Natural killer cell (primary cell): ENCODE data around the gene C1orf198. TPM values are rescaled to one million over a fixed set of nuclear protein-coding genes. Genes with fewer than 3 reads are reported as not detected.

Experiments
- ATAC-seq, 3 donors: fragments of 150-1000 bp in 2 of 3; fragments of 200-7000 bp in 1 of 3; cut with Tn5 transposase; 1 replicate in 1 of 3; 2 replicates in 2 of 3; pipeline ENCODE4 v1.10.0; 2021; ENCODE audit warnings: mild to moderate bottlenecking in 2 of 3, moderate library complexity in 2 of 3
- DNase-seq, 2 donors: peaks; one replicate each; pipeline versions ENCODE4 v3.0.0 to v3.0.0-alpha.2; 2013 to 2021; ENCODE audit warnings: mixed read lengths in 1 of 2
- H3K27ac ChIP-seq: one replicate; pipeline ENCODE4 v1.5.1; 2013; ENCODE audit warnings: mild to moderate bottlenecking, low read length
- H3K27me3 ChIP-seq: one replicate; pipeline ENCODE4 v1.6.1; 2013; ENCODE audit warnings: low read length; ENCODE audit not compliant: control insufficient read depth, insufficient read depth
- H3K36me3 ChIP-seq: one replicate; pipeline ENCODE4 v1.6.1; 2013; ENCODE audit warnings: low read length; ENCODE audit not compliant: control insufficient read depth, insufficient read depth
- H3K4me1 ChIP-seq: one replicate; pipeline ENCODE4 v1.6.1; 2013; ENCODE audit warnings: low read length; ENCODE audit not compliant: control insufficient read depth, insufficient read depth
- H3K4me3 ChIP-seq: one replicate; pipeline ENCODE4 v1.5.1; 2013; ENCODE audit warnings: low read length
- H3K9me3 ChIP-seq: one replicate; pipeline ENCODE4 v1.6.1; 2013; ENCODE audit warnings: low read length; ENCODE audit not compliant: control insufficient read depth, insufficient read depth
- H3K27ac Mint-ChIP-seq, 2 donors: one replicate each; pipeline ENCODE4 v1.8.0; 2022; ENCODE audit warnings: mild to moderate bottlenecking in 2 of 2, mixed read lengths in 2 of 2, moderate library complexity in 1 of 2
- H3K27me3 Mint-ChIP-seq, 2 donors: one replicate each; pipeline ENCODE4 v1.8.0; 2022; ENCODE audit warnings: low read depth in 2 of 2, mixed read lengths in 2 of 2
- H3K36me3 Mint-ChIP-seq: one replicate; pipeline ENCODE4 v1.8.0; 2022; ENCODE audit warnings: mixed read lengths
- H3K4me1 Mint-ChIP-seq, 2 donors: one replicate each; pipeline ENCODE4 v1.8.0; 2022; ENCODE audit warnings: mixed read lengths in 2 of 2
- H3K4me3 Mint-ChIP-seq: one replicate; pipeline ENCODE4 v1.8.0; 2022; ENCODE audit warnings: mild to moderate bottlenecking, moderate library complexity, mixed read lengths
- H3K9me3 Mint-ChIP-seq, 2 donors: one replicate each; pipeline ENCODE4 v1.8.0; 2022; ENCODE audit warnings: mixed read lengths in 2 of 2
- CTCF ChIP-seq: fragments of 200-600 bp; IDR thresholded peaks from one replicate; pipeline ENCODE4 v1.8.0; 2022; ENCODE audit warnings: antibody characterized with exemption
- WGBS: methylation state at CpG from one replicate; pipeline ENCODE4 v1.1.7; 2013; ENCODE audit warnings: missing lambda C conversion rate; ENCODE audit not compliant: insufficient coverage; 5-methylcytosine and 5-hydroxymethylcytosine counted together
- intact Hi-C: fragments of 100-400 bp; cut with micrococcal nuclease; formaldehyde crosslinking; loops from one replicate; pipeline ENCODE4 v1.14.2; 2022
- total RNA-seq, 4 donors: library from RNA; stranded (reverse); fragments of 120-200 nt in 1 of 4; gene quantifications; one replicate each; pipeline versions ENCODE4 v1.2.3 to v1.2.4, GENCODE V29; 2013 to 2022

The C1orf198 gene
- total RNA-seq, 3 donors from 2014 or later (not counting 1 experiment from before 2014, with no cell fraction given) = 2.4 to 3.2 (median 3.1) TPM

GRCh38 chr1:230902349-230902923 lies 34.1 kb upstream of the C1orf198 start:
- H3K4me1 ChIP-seq = peaks cover 3% of the 10 kb centered on the region
- TF ChIP-seq CTCF = no peak
- no peak overlapping the region for H3K27ac ChIP-seq
- Mint-ChIP-seq H3K4me3 (no peak overlapping the region), H3K4me1 (peaks cover 8 to 9% of the 10 kb centered on the region in 2 donors), H3K27me3 (no peaks in the 10 kb centered on the region), H3K36me3 (peaks cover 23% of the 10 kb centered on the region), H3K9me3 (no peaks in the 10 kb centered on the region), H3K27ac (peak overlapping the region in 1 of 2 donors; percentile 27)
- peaks cover 34% of the 10 kb centered on the region for H3K36me3 ChIP-seq
- H3K27me3 ChIP-seq = no peaks in the 10 kb centered on the region
- H3K4me3 ChIP-seq = no peak overlapping the region
- ATAC-seq (peak in 1 of 3 donors; percentile 5), DNase-seq (no peak)
- H3K9me3 ChIP-seq = no peaks in the 10 kb centered on the region
- 98% methylated on average over 22 of the region's 22 CpGs for WGBS
- intact Hi-C loops = no loop called here

GRCh38 chr1:230901671-230902070 lies 33.4 kb upstream of the C1orf198 start:
- H3K36me3 ChIP-seq = peaks cover 28% of the 10 kb centered on the region
- ATAC-seq (no peak), DNase-seq (no peak)
- no peak for TF ChIP-seq CTCF
- H3K27me3 Mint-ChIP-seq = no peaks in the 10 kb centered on the region
- H3K4me3 Mint-ChIP-seq = no peak overlapping the region
- no peak overlapping the region for H3K4me3 ChIP-seq
- intact Hi-C loops = no loop called here
- H3K4me1 Mint-ChIP-seq = peaks cover 8 to 9% of the 10 kb centered on the region in 2 donors
- H3K9me3 ChIP-seq = no peaks in the 10 kb centered on the region
- no peak overlapping the region for H3K27ac ChIP-seq
- H3K4me1 ChIP-seq = peaks cover 3% of the 10 kb centered on the region
- peaks cover 23% of the 10 kb centered on the region for H3K36me3 Mint-ChIP-seq
- 98% methylated on average over 6 of the region's 6 CpGs for WGBS
- H3K9me3 Mint-ChIP-seq = no peaks in the 10 kb centered on the region
- H3K27ac Mint-ChIP-seq = no peak overlapping the region
- no peaks in the 10 kb centered on the region for H3K27me3 ChIP-seq

DNA sequence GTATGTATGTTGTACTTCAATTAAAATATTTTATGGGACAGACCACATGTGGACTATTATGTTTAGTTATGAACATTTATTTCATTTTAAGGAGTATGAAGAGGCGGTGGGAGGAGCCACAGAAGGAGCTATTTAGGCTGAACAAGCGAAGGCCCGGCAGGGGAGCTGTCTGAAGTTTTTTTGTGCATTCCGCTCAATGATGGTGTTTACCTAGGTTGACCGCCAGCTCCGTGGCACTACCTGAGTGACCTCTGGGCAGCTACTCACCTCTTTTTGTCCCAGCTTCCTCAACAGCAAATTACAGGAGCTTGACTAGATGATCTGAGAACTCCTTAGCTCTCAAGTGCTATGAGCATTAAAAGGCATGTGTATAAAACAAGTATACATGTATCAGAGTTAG lies 32.7 kb upstream of the C1orf198 start:
- no peaks in the 10 kb centered on the region for H3K9me3 Mint-ChIP-seq
- peaks cover 22% of the 10 kb centered on the region for H3K36me3 Mint-ChIP-seq
- DNase-seq = no peak
- TF ChIP-seq CTCF = no peak
- WGBS = 97% methylated on average over 6 of the region's 6 CpGs
- peaks cover 8 to 9% of the 10 kb centered on the region in 2 donors for H3K4me1 Mint-ChIP-seq
- Histone ChIP-seq H3K4me3 (no peak overlapping the region), H3K27me3 (no peaks in the 10 kb centered on the region), H3K27ac (no peak overlapping the region), H3K36me3 (peaks cover 24% of the 10 kb centered on the region), H3K9me3 (no peaks in the 10 kb centered on the region), H3K4me1 (peaks cover 3% of the 10 kb centered on the region)
- intact Hi-C loops = no loop called here
- no peak overlapping the region for H3K4me3 Mint-ChIP-seq
- H3K27me3 Mint-ChIP-seq = no peaks in the 10 kb centered on the region
- no peak for ATAC-seq
- H3K27ac Mint-ChIP-seq = peak overlapping the region in 1 of 2 donors; percentile 58

- H3K27ac Mint-ChIP-seq = peak overlapping the region in 1 of 2 donors; percentile 58
- no peaks in the 10 kb centered on the region for H3K9me3 ChIP-seq
Measured at GRCh38 chr1:230899841-230900251, 31.5 kb upstream of the C1orf198 start.

More at GRCh38 chr1:230899841-230900251, 31.5 kb upstream of the C1orf198 start:
- Histone ChIP-seq H3K36me3 (peaks cover 13% of the 10 kb centered on the region), H3K4me1 (peaks cover 3% of the 10 kb centered on the region), H3K27me3 (no peaks in the 10 kb centered on the region), H3K27ac (no peak overlapping the region), H3K4me3 (no peak overlapping the region)
- no peak for TF ChIP-seq CTCF
- intact Hi-C loops = no loop called here
- ATAC-seq = no peak
- Mint-ChIP-seq H3K27me3 (no peaks in the 10 kb centered on the region), H3K4me1 (peaks cover 8 to 9% of the 10 kb centered on the region in 2 donors), H3K4me3 (no peak overlapping the region), H3K36me3 (peaks cover 14% of the 10 kb centered on the region), H3K9me3 (no peaks in the 10 kb centered on the region)
- no peak for DNase-seq
- WGBS = 89% methylated on average over 3 of the region's 5 CpGs
